AG09309 (cell line): ENCODE results near the gene JPH4.

Experiments
- DNase-seq: peaks from one replicate; pipeline ENCODE4 v3.0.0-alpha.2; 2010; ENCODE audit warnings: low read depth
- H3K4me3 ChIP-seq: 2 replicates; pipeline ENCODE4 v1.5.1; 2011; ENCODE audit warnings: mild to moderate bottlenecking, low read depth, low read length, moderate library complexity; ENCODE audit not compliant: control insufficient read depth
- TF ChIP-seq, protein P1 (sequence below): IDR thresholded peaks from 2 replicates; pipeline ENCODE4 v1.5.1; 2011; ENCODE audit warnings: mild to moderate bottlenecking, low read depth, low read length, inconsistent platforms; ENCODE audit not compliant: insufficient read depth, control insufficient read depth; ENCODE audit errors: missing control alignments

Gene JPH4

DNA sequence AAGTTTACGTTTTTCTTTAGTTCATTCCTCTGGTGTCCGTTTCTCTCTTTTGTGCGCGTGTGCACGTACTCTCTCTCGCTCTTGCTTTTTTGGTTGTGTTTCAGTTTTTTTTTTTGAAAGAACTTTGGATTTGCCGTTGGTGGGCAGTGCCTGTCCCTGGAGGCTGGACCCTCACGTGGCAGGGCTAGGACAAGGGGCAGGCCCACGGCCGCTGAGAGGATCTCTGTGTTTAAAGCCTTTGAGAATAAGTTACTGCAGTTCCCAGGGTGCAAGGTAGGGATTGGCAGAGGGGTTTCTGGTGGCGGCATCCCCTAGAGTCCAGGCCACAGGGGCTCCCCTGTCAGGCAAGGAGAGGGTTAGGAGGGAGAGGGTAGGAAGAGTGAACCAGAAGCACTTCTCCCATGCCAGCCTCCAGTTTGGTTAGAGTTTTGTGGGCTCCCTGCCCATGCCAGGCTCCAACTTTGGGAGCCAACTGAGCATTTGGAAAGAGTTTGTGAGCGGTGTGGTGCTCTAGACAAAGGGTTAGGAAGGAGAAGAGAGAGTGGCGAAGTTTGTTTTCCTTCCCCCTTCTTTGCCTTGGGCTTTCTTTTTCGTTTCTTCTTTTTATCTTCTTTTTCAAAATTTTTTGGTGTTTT lies 57.6 kb downstream of the JPH4 start:
- H3K4me3 ChIP-seq = no peak overlapping the region
- no peak for DNase-seq
- TF ChIP-seq, protein P1, sequence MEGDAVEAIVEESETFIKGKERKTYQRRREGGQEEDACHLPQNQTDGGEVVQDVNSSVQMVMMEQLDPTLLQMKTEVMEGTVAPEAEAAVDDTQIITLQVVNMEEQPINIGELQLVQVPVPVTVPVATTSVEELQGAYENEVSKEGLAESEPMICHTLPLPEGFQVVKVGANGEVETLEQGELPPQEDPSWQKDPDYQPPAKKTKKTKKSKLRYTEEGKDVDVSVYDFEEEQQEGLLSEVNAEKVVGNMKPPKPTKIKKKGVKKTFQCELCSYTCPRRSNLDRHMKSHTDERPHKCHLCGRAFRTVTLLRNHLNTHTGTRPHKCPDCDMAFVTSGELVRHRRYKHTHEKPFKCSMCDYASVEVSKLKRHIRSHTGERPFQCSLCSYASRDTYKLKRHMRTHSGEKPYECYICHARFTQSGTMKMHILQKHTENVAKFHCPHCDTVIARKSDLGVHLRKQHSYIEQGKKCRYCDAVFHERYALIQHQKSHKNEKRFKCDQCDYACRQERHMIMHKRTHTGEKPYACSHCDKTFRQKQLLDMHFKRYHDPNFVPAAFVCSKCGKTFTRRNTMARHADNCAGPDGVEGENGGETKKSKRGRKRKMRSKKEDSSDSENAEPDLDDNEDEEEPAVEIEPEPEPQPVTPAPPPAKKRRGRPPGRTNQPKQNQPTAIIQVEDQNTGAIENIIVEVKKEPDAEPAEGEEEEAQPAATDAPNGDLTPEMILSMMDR = no peak

DNA sequence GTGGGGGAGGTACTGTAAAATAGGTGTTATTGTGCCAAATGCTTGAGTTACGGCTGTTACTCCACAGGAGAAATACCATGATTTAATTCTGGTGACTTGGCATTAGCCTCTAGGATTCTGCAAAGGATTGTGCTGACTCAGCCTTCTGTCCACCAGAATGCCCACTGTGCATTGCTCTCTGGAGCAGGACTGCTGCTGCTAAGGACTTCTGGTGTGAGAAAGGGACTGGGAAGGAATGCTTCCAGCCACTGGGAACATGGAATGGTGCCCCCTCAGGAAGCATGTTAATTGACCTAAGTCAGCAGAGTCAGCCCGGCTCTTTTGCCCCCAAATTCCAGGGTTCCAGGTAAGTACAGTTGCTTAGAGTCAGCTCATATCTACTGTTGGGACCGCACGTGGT lies 59.9 kb downstream of the JPH4 start:
- TF ChIP-seq, protein P1 = no peak
- no peak overlapping the region for H3K4me3 ChIP-seq
- DNase-seq = no peak
